ENCODE data around the gene GSTT2. TPM values are rescaled to one million over a fixed set of nuclear protein-coding genes. Genes with fewer than 3 reads are reported as not detected.
A peak's percentile ranks its signal among the peaks of the same experiment; 100 is the strongest.
"Not testable (repeated sequence)": the region's sequence is repeated elsewhere in the genome, so short reads cannot be mapped to it uniquely, and the experiment has no call there.

Gene GSTT2
- total RNA-seq, 4 donors from 2014 or later = 3.0 TPM; not detected in 3

GRCh38 chr22:23970201-23970641 lies 9.7 kb upstream of the GSTT2 start:
- H3K9me3 ChIP-seq = no peaks in the 10 kb centered on the region
- peaks cover 0 to 30% of the 10 kb centered on the region in 2 donors for H3K36me3 ChIP-seq
- H3K4me3 ChIP-seq = no peak overlapping the region
- ATAC-seq = no peak
- TF ChIP-seq CTCF (IDR thresholded peaks at IDR 0.05) = no peak
- no peak for TF ChIP-seq POLR2AphosphoS5 (IDR thresholded peaks at IDR 0.05)
- TF ChIP-seq EP300 (IDR thresholded peaks at IDR 0.05) = no peak
- TF ChIP-seq POLR2A (IDR thresholded peaks at IDR 0.05) = no peak
- WGBS, 2 donors (ENCODE audit: low coverage in 1 of 2) = 70 to 79% methylated on average over 5 of the region's 5 CpGs
- H3K27ac ChIP-seq = no peak overlapping the region
- H3K4me1 ChIP-seq = peaks cover 0 to 24% (median 0%) of the 10 kb centered on the region in 3 donors
- no peaks in the 10 kb centered on the region for H3K27me3 ChIP-seq

GRCh38 chr22:23970816-23971486 lies 9.0 kb upstream of the GSTT2 start:
- Histone ChIP-seq H3K27ac (no peak overlapping the region), H3K36me3 (peaks cover 0 to 30% of the 10 kb centered on the region in 2 donors), H3K27me3 (no peaks in the 10 kb centered on the region), H3K4me1 (peaks cover 0 to 24% (median 0%) of the 10 kb centered on the region in 3 donors), H3K9me3 (no peaks in the 10 kb centered on the region), H3K4me3 (no peak overlapping the region)
- WGBS, 2 donors (ENCODE audit: low coverage in 1 of 2) = 54 to 75% methylated on average over 2 to 3 of the region's 6 CpGs
- no peak for ATAC-seq
- no peak for TF ChIP-seq EP300 (IDR thresholded peaks at IDR 0.05)
- no peak for TF ChIP-seq POLR2AphosphoS5 (IDR thresholded peaks at IDR 0.05)
- TF ChIP-seq CTCF (IDR thresholded peaks at IDR 0.05) = no peak
- no peak for TF ChIP-seq POLR2A (IDR thresholded peaks at IDR 0.05)

- peaks cover 0 to 30% of the 10 kb centered on the region in 2 donors for H3K36me3 ChIP-seq
- H3K9me3 ChIP-seq, ATAC-seq, H3K27me3 ChIP-seq, H3K4me3 ChIP-seq, H3K27ac ChIP-seq: not testable (repeated sequence)
- peaks cover 0 to 24% (median 0%) of the 10 kb centered on the region in 3 donors for H3K4me1 ChIP-seq
- 87% methylated on average over 2 of the region's 3 CpGs; no CpG with 5 or more reads in 1 of the 2 donors for WGBS, 2 donors (ENCODE audit: low coverage in 1 of 2)
Measured at GRCh38 chr22:23971927-23972326, 8.0 kb upstream of the GSTT2 start.

- H3K27me3 ChIP-seq, H3K9me3 ChIP-seq, H3K27ac ChIP-seq, H3K4me3 ChIP-seq: not testable (repeated sequence)
- ATAC-seq = peak; percentile 99
- peaks cover 0 to 26% of the 10 kb centered on the region in 2 donors for H3K36me3 ChIP-seq
- peaks cover 0 to 20% (median 0%) of the 10 kb centered on the region in 3 donors for H3K4me1 ChIP-seq
- WGBS, 2 donors (ENCODE audit: low coverage in 1 of 2) = no CpG with 5 or more reads among the region's 29 CpGs
Measured at GRCh38 chr22:23974345-23974744, 5.6 kb upstream of the GSTT2 start, which contains the start of gene DDT. DDT (minus strand) TSS chr22:23974441; CDS start chr22:23974414, 27 bp downstream.

- H3K27ac ChIP-seq, H3K4me3 ChIP-seq, H3K27me3 ChIP-seq, H3K9me3 ChIP-seq: not testable (repeated sequence)
- H3K4me1 ChIP-seq = peaks cover 0 to 15% (median 0%) of the 10 kb centered on the region in 3 donors
- H3K36me3 ChIP-seq = peaks cover 0 to 21% of the 10 kb centered on the region in 2 donors
- ATAC-seq = peak; percentile 17
- no CpG with 5 or more reads among the region's 27 CpGs for WGBS, 2 donors (ENCODE audit: low coverage in 1 of 2)
Measured at GRCh38 chr22:23974836-23975352, 5.0 kb upstream of the GSTT2 start.

- ATAC-seq, H3K4me1 ChIP-seq, H3K27me3 ChIP-seq, H3K27ac ChIP-seq, H3K36me3 ChIP-seq, H3K9me3 ChIP-seq, H3K4me3 ChIP-seq: not testable (repeated sequence)
- WGBS, 2 donors (ENCODE audit: low coverage in 1 of 2) = no CpG with 5 or more reads among the region's 12 CpGs
Measured at GRCh38 chr22:23977304-23977703, 2.6 kb upstream of the GSTT2 start.

DNA sequence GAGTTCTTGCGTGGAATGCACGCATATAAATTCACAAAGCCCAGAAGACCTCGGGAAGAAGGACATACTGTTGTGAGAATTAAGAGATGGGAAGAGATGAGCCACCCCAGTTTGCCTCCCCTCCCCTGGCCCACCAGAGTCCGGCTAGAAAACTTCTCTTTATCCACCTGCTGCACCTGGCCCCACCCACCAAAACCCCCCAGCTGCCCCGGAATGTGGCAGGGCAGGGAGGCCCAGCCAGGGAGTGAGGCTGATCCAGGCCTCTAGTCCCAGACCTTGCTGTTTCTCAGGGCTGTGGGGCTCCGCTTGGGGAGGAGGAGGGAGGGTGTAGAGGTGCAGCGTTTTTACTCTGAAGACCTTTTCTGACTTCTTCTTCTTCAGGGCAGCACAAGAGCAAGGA lies 633 bp downstream of the GSTT2 start:
- H3K36me3 ChIP-seq, H3K4me3 ChIP-seq, H3K9me3 ChIP-seq, H3K27me3 ChIP-seq, H3K4me1 ChIP-seq, ATAC-seq: not testable (repeated sequence)
- WGBS, 2 donors (ENCODE audit: low coverage in 1 of 2) = no CpG with 5 or more reads among the region's 7 CpGs
- peak overlapping the region in 1 of 4 donors; percentile 42 for H3K27ac ChIP-seq

Data from gastroesophageal sphincter (tissue), 4 donors.